GM18498 (cell line): ENCODE data around the gene BCAS4.
"Not testable (repeated sequence)": the region's sequence is repeated elsewhere in the genome, so short reads cannot be mapped to it uniquely, and the experiment has no call there.

Experiments used
- ATAC-seq: cut with Tn5 transposase; IDR thresholded peaks from one replicate; pipeline ENCODE4 v1.9.1; 2021; ENCODE audit warnings: mild to moderate bottlenecking, moderate library complexity; ENCODE audit not compliant: unreplicated experiment

BCAS4 gene

DNA sequence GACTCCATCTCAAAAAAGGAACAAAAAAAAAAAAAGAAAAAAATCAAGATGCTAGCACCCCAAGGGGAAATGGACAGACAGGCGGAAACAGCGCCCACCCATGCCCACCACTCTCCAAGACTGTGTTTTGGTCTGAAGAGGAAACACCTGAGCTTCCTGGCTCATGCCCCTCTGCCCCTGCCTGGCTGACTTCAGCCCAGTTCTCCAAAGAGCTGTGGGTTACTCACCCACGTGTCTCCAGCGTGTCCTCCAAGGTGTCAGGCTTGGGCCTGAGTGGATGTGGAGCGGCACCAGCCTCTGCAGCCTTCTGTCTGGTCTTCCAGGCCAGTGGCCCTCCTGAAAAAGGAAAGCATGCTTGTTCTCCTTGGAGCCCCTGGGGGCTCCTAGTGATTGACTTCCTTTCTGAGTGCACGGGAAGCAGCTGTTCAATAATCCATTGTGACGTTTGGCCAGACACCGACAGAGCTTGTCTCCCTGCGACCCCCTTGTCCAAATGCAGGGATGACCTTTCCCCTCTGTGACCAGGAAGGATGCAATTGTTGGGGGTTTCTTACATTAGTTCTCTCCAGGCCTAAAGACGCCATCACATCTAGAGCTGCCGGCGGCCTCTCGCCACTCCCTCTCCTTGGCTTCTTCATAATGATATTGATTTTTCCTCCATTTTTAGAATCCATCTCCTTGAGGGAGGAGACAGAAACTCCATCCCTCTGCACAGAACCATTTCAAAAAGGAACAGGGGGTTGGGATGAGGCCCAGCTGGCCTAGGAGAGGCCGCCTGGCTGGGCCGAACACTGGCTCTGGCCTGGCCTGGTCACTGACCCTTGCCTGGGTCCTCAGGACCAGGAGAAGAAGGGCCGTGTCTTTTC lies 77.9 kb downstream of the BCAS4 start:
- ATAC-seq = no peak

- ATAC-seq = no peak
Observed at GRCh38 chr20:50873585-50873984, 78.7 kb downstream of the BCAS4 start.

GRCh38 chr20:50874111-50874757 lies 79.4 kb downstream of the BCAS4 start:
- no peak for ATAC-seq

GRCh38 chr20:50874758-50875665 lies 80.2 kb downstream of the BCAS4 start:
- no peak for ATAC-seq

GRCh38 chr20:50876063-50876685 lies 81.3 kb downstream of the BCAS4 start:
- ATAC-seq = no peak

DNA sequence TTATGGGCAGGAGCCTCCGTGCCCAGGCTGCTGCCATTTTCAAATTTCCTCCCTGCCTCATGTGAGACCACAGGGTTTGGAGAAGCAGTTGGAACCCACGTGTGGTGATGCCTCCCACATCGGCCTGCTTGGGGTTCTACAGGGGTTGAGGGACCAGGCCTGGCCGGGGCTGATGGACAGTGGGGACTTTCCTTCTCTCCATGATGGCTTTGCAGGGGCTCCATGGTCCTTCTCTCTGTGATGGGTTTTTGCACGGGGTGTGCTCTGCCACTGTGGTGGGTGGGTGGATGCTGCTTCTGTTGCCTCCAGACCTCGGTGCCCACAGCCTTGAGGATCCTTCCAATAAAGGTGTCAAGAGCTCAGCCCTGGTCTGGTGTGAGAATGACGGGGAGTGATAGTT lies 82.0 kb downstream of the BCAS4 start:
- no peak for ATAC-seq

- ATAC-seq = no peak
Observed at GRCh38 chr20:50877232-50877743, 82.4 kb downstream of the BCAS4 start.

DNA sequence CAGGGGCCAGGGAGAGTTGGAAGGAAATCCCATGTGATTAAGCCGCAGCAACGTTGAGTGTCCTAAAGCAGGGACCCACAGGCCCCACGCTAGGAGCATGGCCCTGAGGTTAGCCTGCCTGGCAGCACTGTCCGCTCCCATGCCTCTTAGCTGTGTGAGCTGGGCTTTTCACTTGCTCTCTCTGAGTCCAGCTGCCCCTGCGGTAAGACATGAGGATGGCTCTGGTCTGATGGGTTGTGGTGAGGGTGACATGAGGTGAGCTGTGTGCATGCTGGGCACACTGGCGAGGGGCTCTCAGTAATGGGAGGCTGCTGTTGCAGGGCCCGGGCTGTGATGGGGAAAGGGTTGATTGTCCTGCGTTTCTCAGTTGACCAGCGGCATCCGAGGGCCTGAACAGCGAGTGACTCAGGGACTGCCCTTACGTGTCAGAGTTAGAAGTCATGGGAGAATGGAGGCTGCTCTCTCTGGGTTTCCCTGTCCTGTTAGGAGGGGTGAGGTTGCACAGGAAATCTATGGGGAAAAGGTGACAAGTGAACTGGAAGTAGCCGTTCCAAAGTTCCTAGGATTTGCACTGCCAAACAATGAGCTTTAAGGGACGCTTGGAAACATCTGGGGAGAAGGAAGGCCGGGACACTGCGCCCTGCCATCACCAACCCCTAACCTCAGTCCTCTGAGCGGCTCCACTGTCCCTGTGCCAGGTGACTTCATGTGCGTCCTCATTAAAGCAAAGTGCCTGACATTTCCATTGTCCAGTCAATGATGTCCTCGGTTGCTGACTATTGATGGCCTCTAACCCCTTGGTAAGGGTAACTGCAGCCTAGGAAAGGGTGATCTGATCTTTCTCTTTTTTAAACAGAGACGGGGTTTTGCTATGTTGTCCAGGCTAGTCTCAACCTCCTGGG lies 85.0 kb downstream of the BCAS4 start:
- no peak for ATAC-seq

DNA sequence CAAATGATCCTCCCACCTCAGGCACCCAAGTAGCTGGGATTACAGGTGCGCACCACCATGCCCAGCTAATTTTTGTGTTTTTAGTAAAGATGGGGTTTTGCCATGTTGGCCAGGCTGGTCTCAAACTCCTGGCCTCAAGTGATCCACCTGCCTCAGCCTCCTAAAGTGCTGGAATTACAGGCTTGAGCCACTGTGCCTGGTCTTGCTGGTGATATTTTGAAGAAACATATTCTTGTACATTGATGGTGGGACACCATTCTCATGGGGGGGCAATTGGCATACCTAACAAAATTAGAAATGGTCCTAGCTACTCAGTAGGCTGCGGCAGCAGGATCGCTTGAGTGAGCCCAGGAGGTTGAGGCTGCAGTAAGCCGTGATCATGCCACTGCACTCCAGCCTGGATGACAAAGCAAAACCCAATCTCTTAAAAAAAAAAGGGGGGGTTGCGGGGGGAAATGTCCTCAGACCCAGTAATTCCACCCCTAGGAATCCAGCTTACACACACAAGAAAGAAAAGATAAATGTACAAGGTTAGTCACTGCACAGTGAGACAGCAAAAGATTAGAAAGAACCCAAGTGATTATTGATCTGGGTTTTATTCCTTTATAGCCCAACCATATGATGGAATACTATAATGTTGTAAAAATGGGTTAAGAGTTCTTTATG lies 87.0 kb downstream of the BCAS4 start:
- ATAC-seq = not testable (repeated sequence)

DNA sequence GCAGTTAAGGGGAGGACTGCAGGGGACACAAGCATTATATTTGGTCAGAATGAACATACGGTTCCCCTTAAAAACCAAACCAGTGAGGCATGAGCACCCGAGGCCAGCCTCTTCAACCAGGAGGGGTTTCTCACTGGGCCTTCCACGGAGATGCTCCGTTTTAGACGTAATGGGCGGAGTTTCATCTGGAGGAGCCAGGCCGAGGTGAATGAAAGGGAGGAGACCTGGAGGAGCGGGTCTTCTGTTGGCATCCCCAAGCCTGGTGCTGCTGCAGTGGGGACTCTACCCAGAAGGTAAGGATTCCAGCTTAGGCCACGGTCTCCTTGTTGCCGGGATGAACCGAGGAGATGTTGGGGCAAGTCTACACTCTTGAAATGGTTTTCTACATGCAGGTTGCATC lies 89.0 kb downstream of the BCAS4 start:
- no peak for ATAC-seq

DNA sequence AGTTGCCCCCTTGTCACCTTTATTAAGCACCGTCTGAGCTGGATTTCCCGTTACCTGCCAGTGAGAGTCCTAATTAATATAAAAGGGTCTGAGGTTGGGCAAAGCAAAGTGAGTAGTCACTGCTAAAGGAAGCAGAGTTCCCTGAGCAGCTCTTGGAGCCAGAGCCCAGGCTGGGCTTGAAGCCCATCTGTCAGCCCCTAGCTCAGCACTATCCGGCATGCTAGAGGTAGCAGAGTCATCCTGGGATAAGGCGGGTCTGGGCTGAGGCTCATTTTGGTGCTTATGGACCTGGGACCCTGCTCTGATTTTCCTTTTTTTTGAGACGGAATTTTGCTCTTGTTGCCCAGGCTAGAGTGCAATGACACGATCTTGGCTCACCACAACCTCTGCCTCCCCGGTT lies 90.2 kb downstream of the BCAS4 start:
- ATAC-seq = no peak

DNA sequence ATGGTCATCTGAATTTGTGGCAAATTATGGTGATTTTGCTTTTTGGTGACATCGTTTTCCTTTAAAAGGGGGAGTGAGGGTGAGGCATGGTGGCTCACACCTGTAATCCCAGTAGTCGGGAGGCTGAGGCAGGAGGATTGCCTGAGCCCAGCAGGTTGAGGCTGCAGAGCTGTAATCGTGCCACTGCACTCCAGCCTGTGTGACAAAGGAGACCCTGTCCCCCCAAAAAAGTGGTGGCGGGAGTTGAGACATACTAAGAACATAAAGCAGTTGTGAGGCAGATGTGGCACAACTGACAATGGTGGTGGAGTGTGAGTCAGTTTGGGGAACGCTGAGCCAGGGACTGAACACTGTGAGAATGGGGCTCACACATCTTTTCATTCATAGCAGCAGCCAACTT lies 90.9 kb downstream of the BCAS4 start:
- no peak for ATAC-seq

DNA sequence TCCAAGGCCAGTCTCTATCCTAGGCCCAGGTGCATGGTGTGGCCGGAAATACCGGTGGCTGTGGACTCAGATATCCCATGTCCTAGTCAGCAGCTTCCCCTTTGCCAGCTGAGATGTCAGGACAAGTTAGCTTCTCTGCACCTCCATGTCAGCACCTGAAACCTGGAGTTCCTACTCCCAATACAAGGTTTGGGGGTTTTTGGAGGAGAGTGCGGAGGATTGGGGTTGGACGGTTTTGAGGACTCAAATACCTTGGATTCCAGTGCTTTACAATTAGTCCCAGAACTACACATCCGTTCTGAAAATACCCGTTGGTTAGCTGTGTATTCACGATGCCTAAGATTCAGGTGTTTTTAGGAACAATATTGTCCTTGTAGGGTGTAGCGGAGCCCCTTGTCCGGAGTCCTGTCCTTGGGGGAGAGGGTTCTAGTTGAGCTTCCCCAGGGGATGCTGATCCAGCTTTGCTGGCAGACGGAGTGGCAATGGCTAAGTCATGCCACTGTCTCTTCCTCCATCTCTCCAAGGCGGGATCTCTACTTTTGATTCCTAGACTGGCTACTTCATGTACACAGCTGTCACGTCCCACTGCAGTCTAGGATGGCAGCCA lies 91.4 kb downstream of the BCAS4 start:
- ATAC-seq = no peak

- ATAC-seq = no peak
Observed at GRCh38 chr20:50887576-50887975, 92.7 kb downstream of the BCAS4 start.

GRCh38 chr20:50891138-50891537 lies 96.3 kb downstream of the BCAS4 start:
- no peak for ATAC-seq

GRCh38 chr20:50892394-50892793 lies 97.5 kb downstream of the BCAS4 start:
- no peak for ATAC-seq

GRCh38 chr20:50893620-50894019 lies 98.8 kb downstream of the BCAS4 start:
- ATAC-seq = no peak

GRCh38 chr20:50895111-50895830 lies 100.4 kb downstream of the BCAS4 start:
- no peak for ATAC-seq
